GM19351 (cell line): ENCODE measurements around the gene COA6.
"Not testable (repeated sequence)": the region's sequence is repeated elsewhere in the genome, so short reads cannot be mapped to it uniquely, and the experiment has no call there.

Experiments used
- ATAC-seq: cut with Tn5 transposase; IDR thresholded peaks from one replicate; pipeline ENCODE4 v1.9.1; 2021; ENCODE audit warnings: mild to moderate bottlenecking, moderate library complexity; ENCODE audit not compliant: unreplicated experiment

Gene COA6

DNA sequence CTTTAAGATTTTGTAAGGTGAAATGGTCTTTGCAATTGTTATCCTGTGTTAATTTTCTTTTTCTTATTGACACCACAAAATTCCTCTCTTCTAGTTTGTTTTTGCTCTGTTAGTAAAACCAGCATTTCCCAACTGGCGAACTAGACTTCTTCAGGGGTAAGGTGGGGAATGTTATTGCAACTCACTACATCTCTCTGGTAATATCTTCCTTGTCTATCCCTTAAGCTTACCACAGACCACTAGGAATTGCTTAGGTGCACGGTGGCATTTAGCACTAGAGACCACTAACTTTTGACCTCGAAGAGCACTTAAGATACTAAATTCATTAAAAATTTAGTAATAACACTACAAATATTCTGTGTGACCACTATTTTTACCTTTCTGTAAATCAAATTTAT, 4.2 kb upstream of the COA6 start:
- no peak for ATAC-seq

DNA sequence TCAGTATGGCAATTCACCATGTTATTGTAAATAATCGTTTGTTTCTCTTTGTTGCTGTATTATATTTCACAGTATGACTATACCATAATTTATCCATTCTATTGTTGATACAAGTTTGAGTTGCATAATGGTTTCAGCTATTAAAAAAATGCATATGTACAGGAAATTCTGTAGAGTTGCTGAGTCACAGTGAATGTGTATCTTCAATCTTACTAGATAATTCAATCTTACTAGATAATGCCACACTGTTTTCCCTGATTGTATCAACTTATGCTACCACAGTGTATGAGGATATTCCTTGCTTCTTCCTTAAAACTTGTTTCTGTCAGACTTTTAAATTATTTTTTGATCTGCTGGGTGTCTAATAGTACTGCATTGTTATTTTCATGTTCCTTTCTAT, 3.5 kb upstream of the COA6 start:
- ATAC-seq: no peak

DNA sequence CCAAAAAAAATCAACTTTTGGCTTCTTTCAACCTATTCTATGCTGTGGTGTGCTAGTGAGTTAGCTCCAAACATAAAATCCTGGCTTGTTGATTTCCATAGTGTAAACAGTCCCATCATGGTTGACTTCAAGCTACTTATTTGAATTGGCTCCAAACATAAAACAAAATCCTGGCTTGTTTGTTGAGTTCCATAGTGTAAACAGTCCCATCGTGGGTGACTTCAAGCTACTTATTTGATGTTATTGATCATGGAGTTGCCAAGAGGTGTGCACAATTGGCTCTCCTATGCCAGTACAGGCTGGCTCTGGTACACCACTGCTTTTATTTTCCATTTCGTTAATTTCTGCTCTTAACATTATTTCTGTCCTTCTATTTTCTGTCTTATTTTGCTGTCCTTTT, 1.8 kb upstream of the COA6 start:
- ATAC-seq: no peak

DNA sequence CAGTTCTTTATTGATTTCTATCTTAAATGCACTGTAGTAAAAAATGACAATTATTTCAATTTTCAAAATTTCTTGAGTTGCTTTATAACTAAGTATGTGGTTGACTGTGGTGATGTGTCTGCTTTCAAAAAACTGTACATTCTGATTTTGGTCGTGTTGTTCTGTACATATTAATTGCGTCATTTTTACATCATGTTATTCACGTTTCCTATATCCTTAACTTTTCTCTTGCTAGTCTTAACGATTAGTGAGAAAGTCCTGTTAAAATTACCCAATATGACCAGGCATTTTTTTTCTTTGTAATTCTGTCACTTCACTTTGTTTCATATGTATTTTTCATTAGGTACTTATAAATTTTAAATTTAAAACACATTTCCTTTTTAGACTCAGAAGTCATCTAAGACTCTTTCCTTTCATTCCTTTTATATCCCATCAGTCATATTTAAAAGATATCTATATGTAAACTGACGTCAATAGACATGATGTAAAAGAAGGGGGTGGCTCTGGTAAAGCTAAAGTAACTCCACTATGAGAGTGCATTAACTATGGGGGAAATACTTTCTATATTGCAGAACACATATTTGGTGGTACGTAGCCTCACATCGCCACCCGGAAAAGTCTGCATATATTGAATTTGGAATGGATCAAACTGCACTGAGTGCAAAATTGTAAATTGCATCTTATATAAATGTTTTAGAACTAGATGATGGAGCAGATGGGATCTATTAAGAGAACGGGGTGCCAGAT, 1.1 kb upstream of the COA6 start:
- no peak for ATAC-seq

DNA sequence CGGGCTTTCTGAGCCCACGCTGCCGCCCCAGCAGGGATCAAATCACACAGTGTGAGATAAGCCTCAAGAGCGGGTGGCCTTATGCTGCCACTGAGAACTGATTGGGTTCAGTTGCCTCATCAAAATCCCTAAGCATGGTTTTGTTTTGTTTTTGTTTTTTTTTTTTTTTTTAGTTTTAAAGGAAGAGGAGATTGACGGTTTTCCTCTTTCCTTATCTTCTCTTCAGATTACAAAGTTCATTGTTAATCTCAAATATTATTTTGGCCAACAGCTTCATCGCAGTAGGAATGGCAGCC, 651 bp downstream of the COA6 start:
- ATAC-seq: no peak

DNA sequence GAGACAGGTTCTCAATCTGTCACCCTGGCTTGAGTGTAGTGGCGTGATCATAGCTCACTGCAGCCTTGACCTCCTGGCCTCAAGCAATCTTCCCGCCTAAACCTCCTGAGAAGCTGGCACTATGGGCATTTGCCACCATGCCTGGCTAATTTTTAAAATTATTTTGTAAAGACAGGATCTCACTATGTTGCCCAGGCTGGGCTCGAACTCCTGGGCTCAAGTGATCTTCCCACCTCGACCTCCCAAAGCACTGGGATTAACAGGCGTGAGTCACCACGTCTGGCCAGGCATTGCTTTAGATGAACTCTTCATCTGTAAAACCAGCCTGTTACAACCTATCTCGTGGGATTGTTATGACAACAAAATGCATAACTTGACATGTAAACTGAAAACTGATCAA, 2.4 kb downstream of the COA6 start:
- ATAC-seq: no peak

DNA sequence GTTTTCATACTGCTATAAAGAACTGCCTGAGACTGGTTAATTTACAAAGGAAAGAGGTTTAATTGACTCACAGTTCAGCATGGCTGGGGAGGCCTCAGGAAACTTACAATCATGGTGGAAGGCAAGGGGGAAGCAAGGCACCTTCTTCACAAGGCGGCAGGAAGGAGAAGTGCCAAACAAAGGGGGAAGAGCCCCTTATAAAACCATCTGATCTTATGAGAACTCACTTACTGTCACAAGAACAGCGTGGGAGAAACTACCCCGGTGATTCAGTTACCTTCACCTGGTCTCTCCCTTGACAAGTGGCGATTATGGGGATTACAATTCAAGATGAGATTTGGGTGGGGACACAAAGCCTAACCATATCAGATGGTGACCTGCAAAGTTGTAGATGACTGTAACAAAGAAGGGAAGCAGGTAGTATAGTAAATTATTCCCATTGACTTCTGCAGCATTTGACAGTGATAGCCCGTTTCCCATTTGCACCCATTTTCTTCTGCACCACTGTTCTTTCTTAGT, 6.4 kb downstream of the COA6 start:
- not testable (repeated sequence) for ATAC-seq

DNA sequence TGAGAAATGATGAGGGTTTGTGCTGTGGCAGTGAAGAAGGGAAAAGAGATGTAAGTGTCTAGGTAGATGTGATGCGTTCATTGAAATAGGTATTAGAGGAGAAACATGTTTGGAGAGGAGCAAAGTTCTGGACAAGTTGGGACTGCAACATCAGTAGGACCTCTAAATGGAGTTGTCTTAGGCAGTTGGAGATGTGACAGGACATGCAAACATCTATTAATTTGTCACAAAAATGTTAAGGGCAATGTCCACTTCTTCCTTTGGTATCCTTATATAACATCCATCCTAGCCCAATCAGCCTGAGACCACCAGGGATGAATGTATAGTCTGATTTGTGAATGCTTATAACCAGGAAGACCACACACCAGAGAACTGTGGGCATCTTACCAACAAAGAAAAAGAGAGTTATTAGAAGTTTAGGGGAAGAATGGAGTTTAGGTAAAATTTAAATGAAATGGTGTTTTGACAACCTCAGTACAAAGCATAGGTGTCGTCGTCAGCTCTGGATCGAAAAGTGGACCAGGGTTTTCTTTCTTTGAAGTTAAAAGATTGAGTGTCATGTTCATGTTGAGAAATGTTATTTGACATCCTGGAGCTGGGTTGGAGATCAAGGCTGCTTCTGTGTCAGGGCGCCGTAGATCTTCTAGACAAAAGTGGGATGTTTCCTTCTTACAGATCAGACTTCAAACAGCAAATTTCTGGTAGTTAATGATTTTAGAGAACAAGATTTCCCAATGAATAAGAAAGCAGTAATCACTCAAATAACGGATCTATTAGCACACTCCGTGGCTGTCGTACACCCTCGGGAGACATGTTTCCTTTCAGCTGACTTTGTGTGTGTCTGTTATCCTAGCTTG, 8.7 kb downstream of the COA6 start:
- ATAC-seq: no peak

DNA sequence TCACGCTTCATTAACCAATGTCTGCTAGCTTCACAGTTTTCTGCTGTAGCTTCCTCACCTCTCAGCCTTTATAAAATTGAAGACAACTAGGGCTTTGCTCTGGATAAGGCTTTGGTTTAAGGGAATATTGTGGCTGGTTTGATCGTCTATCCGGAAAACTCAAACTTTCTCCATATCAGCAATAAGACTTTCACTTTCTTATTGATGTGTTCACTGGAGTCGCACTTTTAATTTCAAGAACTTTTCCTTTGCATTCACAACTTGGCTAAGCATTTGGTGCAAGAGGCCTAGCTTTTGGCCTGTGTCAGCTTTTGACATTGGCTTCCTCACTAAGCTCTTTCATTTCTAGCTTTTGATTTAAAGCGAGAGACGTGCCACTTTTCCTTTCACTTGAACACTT, 12.9 kb downstream of the COA6 start:
- no peak for ATAC-seq

DNA sequence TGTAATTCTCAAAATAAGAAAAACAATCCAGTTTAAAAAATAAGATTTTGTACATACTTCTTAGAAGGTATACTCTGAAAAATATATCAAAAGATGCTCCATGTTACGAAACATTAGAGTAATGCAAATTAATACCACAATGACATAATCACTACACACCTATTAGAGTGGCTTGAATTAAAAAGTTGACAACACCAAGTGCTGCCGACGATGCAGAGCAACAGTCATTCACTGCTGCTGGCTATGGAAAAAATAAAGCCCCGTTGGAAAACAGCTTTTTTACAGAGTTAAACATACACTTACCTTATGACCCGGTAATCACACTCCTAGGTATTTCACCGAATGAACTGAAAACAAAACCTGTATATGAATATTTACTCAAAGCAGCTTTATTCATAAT, 14.8 kb downstream of the COA6 start:
- ATAC-seq: no peak

DNA sequence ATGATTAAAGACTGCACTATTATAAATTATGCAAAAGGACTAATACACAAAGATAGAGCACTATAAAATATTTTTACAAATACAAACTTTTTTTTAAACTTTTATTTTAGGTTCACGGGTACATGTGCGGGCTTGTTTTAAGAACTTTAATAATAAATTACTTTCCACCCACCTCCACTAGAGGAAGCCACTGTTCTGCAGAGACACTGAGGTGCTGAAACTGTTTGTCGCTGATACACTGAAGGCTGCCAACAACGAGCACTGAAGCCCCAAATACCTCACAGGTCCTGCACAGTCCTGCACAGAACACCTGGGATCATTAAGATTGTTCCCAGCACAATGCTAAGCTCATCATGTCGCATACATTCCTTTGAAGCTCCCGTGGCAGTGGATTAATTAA, 19.9 kb downstream of the COA6 start:
- no peak for ATAC-seq

DNA sequence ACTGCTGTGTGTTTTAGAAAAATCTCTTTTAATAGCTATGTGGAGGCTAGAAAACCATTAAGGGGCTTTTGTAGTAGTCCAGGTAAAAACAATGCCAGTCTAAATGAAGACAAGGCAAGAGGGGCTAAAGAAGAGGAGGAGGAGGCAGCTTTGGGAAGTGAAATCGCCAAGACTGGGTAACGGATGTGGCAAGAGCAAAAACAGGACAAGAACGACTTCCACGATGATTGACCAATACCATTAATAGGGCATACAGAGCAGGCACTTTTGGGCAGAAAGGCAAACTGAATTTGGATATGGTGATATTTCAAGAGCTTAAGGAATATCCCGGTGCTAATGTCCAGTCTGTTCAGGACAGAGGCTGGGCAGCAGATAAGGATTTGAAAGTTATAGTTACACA, 22.0 kb downstream of the COA6 start:
- no peak for ATAC-seq

DNA sequence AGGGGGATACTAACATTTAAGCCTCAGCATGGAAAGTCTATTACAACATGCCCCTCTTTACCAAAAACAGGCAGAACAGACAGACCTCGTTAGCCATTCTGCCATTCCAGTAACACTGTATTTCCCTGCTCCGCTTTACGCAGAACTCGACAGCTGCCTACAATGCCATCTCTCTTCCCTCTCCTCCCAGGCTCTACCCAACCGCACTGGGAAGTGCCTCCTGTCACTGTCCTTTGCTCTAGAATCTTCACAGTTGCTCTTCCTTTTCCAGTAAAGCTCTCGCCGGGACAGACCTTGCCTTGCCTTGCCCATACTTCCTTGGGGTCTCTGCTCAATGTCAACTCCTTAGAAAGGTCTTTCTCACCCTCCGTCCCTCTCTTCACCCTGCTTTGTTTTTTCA, 22.8 kb downstream of the COA6 start:
- no peak for ATAC-seq

DNA sequence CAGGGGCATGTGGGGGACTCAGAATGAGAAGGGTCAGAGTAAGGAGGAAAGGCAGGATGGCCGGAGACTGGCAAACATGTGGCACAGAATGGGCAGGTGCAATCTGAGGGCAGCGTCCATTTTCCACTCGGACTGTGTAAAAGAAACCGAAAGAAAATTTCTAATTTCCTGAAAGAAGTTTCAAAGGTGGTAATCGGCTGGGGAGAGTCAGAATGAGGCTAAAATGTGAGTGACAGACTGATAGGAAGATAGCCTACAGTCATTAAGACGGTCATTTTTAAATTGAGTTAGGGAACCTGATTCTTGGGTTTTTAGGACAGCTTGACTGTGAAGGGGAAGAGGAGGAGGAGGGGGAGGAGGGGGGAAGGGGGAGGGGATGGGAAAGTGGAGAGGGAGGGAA, 23.6 kb downstream of the COA6 start:
- no peak for ATAC-seq

DNA sequence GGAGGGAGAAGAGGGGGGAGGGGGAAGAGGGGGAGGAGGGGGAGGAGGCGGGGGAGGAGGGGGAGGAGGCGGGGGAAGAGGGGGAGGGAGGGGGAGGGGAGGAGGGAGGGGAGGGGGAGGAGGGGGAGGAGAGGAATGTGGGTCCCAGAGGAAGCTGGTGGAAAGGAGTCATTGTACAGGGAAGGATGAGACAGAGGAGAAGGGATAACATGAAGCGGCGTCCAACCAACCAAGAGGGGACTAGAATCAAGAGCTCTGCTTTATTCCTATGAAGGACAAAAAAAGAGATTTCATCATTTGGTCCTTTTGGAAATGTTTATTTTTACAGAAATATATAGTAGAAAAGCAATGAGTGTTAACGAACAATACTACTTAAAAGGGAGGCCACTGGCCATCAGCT, 24.5 kb downstream of the COA6 start:
- no peak for ATAC-seq

DNA sequence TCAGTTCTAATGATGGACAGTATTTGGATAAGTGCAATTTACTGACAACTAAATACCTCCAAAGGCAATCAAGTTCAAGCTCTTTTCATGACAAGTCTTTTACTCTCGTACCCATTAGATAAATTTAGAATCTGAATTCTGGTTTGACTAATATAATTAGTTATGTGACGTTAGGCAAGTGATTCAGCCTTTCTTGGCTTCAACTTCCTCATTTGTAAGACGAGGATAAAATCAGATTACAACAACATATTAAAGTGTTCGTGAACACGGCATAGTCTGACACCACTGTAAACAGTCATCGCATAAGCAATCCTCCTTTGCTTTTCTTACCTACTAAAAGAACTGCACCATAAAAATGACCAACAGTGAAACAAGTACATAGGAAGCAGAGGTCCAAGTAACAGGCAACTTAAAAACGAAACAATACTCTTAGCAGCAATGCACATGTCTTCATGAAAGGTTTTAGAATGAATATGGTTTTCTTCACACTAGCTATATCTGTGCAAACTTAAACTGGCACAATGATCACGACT, 25.7 kb downstream of the COA6 start:
- peak; percentile 57 for ATAC-seq

DNA sequence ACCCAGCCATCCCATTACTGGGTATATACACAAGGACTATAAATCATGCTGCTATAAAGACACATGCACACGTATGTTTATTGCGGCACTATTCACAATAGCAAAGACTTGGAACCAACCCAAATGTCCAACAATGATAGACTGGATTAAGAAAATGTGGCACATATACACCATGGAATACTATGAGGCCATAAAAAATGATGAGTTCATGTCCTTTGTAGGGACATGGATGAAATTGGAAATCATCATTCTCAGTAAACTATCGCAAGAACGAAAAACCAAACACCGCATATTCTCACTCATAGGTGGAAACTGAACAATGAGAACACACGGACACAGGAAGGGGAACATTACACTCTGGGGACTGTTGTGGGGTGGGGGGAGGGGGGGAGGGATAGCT, 26.3 kb downstream of the COA6 start:
- ATAC-seq: not testable (repeated sequence)

DNA sequence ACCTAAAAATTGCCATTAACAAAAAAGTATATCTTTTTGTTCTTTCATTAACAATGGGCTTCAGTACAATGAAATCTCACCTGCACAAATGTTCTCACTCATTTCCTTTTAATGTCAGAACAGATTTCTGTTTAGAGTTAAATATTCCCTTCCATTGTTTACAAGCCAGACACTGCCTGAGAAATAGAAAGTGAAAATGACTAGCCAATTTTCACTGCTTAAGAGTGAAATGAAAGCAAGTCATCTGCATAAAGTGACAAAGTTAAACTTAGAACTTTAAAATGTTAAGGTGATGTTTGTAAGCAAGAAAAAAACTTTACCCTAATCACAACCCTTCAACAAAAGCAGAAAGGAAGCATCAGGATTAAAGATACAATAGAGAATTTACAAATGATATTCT, 27.5 kb downstream of the COA6 start:
- peak; percentile 53 for ATAC-seq

DNA sequence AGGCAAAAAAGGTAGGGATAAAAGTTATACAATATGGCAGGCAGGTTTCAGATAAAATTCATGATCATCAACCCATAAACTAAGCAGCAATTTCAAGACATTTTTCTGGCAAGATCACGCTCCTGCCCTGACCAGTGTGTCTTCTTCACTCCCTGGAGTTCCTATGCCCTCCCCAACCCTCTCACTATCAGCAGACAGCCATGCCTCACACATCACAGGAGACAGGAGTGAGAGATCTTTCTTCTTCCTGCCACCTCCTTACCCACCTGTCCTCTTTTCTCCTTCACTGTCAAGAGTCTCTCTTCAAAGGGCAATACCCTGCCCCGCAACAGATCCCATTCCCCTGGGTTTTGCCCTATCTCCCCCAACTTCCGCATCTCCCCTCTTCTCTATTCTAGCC, 28.4 kb downstream of the COA6 start:
- no peak for ATAC-seq

DNA sequence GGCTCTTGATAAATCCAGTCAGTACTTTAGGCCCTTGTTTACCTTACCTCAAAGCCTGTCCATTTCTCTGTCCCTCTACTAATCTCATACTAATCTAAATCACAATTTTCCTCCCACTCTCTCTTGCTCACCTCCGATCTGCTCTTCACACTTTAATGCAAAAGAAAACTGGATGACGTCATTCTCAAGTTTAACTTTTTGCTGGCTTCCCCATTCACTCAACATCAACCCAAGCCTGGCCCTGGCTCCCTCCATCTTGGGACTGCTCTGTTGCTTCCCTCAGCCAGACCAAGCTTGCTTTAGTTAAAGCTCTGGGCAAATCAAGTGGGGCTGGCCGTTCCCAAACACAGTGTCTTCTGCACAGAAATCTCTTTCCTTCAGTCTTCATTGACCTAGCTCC, 29.7 kb downstream of the COA6 start:
- no peak for ATAC-seq

DNA sequence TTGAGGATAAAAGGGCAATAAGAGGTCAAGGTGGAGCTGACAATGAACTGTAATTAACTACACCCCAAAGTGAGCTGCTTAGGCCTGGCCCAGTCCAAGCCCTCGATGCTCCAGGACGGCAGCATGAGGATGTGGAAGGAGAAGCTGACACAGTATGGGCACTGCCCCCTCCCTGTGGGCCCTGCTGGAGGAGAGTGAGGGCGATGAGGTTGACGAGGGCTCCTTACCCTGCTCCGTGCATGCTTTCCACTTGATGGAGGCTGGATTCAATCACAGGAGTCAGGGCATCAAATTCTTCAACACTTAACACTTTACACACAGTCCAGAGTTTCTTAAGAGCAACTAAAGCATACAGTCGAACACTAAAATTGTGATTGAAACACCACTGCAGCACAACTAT, 32.4 kb downstream of the COA6 start:
- ATAC-seq: no peak

DNA sequence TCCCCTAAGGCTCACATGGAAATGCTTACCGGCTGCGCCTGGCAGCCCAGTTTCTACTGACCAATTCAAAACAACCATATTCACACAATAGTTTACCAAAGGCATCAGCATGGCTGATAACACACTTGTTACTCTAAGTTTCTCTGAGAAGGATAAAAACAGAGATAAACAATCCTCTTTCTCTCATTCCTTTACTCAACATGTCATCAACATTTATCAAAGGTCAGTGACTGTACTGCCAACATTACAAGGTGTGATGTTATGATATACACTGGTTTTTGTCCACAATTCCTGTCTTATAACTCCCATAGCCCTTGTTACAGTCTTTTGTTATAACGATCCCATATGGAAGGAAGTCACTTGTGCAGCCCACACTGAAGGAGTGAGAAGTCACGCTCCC, 33.6 kb downstream of the COA6 start:
- no peak for ATAC-seq
